ENCODE results near the gene ST3GAL3. TPM values are rescaled to one million over a fixed set of nuclear protein-coding genes. Genes with fewer than 3 reads are reported as not detected.

ST3GAL3 gene
- total RNA-seq, 1 donor from 2014 or later: 16.5 TPM

DNA sequence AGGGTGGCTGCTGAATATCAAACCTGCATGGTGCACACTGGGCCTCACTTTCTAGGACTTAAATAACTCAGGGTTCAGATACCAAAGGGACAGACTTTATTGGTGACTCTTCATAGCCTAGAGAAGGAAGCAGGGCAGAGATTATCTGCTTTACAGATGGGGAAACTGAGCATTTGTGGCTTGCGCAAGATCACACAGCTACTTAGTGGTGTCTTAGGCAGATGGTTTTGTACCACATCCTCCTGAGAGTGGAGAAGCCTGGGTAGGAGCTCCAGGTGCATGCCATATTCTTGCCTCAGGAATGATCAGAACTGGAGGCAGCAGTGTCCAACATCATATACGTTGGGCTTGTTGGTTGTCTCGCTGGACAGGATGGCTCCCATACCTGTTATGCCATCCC is 255.7 kb downstream of the ST3GAL3 start:
- H3K4me3 Mint-ChIP-seq (ENCODE audit: unreplicated experiment): no peak overlapping the region

DNA sequence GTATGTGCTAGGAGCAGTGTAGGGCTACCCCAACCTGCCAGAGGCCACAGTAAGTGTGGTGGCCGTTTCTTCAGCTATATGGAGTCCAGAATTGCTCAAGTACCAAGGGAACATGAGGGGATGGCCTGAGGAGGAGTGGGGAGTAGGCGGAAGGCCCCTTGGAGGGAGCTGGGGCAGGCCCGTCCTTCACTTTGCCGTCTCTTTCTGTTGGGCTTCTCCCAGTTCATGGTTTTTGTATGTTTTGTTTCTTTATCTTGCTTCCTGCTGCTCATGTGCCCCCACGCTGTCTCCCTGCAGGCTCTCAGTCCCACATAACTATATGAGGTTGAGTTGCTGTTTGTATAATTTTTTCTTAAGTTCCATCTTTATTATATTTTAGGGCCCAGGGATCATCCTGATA is 256.6 kb downstream of the ST3GAL3 start:
- Mint-ChIP-seq H3K9me3 (ENCODE audit: unreplicated experiment) (peaks cover 2% of the 10 kb centered on the region), H3K27me3 (ENCODE audit: unreplicated experiment) (peaks cover 2% of the 10 kb centered on the region)
- DNase-seq: no peak

More for the DNA sequence above, 255.7 kb downstream of the ST3GAL3 start:
- Mint-ChIP-seq H3K36me3 (ENCODE audit: unreplicated experiment) (no peaks in the 10 kb centered on the region), H3K27me3 (ENCODE audit: unreplicated experiment) (peaks cover under 1% of the 10 kb centered on the region), H3K4me1 (ENCODE audit: low read depth, unreplicated experiment) (no peaks in the 10 kb centered on the region), H3K27ac (ENCODE audit: unreplicated experiment) (no peak overlapping the region), H3K9me3 (ENCODE audit: unreplicated experiment) (peaks cover 3% of the 10 kb centered on the region)
- TF ChIP-seq, protein P1, sequence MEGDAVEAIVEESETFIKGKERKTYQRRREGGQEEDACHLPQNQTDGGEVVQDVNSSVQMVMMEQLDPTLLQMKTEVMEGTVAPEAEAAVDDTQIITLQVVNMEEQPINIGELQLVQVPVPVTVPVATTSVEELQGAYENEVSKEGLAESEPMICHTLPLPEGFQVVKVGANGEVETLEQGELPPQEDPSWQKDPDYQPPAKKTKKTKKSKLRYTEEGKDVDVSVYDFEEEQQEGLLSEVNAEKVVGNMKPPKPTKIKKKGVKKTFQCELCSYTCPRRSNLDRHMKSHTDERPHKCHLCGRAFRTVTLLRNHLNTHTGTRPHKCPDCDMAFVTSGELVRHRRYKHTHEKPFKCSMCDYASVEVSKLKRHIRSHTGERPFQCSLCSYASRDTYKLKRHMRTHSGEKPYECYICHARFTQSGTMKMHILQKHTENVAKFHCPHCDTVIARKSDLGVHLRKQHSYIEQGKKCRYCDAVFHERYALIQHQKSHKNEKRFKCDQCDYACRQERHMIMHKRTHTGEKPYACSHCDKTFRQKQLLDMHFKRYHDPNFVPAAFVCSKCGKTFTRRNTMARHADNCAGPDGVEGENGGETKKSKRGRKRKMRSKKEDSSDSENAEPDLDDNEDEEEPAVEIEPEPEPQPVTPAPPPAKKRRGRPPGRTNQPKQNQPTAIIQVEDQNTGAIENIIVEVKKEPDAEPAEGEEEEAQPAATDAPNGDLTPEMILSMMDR (IDR thresholded peaks at IDR 0.05; ENCODE audit: partially characterized antibody, unreplicated experiment): no peak
- no peak for DNase-seq

DNA sequence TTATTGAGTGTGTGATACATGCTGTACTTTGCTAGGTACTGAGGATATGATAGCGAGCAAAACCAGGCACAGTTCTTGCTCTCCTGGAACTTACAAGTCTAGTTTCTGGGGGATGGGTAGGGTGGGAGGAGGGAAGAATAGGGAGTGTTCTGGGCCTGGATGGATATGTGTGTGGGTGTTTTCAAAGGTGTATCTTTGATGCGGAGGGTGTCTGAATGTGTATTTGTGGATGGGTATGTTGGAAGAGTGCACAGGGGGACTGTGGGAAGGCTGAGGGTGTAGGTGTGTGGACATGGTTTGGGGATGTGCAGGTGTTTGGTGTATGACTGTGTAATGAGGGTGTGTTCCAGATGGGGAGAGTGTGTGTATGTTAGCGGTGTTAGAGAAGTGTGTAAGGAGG is 258.0 kb downstream of the ST3GAL3 start:
- TF ChIP-seq, protein P1 (IDR thresholded peaks at IDR 0.05; ENCODE audit: partially characterized antibody, unreplicated experiment): no peak
- H3K4me3 Mint-ChIP-seq (ENCODE audit: unreplicated experiment): no peak overlapping the region
- H3K36me3 Mint-ChIP-seq (ENCODE audit: unreplicated experiment): no peaks in the 10 kb centered on the region
- H3K9me3 Mint-ChIP-seq (ENCODE audit: unreplicated experiment): peaks cover 2% of the 10 kb centered on the region
- H3K27ac Mint-ChIP-seq (ENCODE audit: unreplicated experiment): no peak overlapping the region
- H3K27me3 Mint-ChIP-seq (ENCODE audit: unreplicated experiment): peaks cover 4% of the 10 kb centered on the region
- H3K4me1 Mint-ChIP-seq (ENCODE audit: low read depth, unreplicated experiment): no peaks in the 10 kb centered on the region
- no peak for DNase-seq

More for the DNA sequence above, 256.6 kb downstream of the ST3GAL3 start:
- TF ChIP-seq, protein P1 (IDR thresholded peaks at IDR 0.05; ENCODE audit: partially characterized antibody, unreplicated experiment): no peak
- H3K36me3 Mint-ChIP-seq (ENCODE audit: unreplicated experiment): no peaks in the 10 kb centered on the region
- no peak overlapping the region for H3K27ac Mint-ChIP-seq (ENCODE audit: unreplicated experiment)
- H3K4me1 Mint-ChIP-seq (ENCODE audit: low read depth, unreplicated experiment): no peaks in the 10 kb centered on the region
- H3K4me3 Mint-ChIP-seq (ENCODE audit: unreplicated experiment): no peak overlapping the region

DNA sequence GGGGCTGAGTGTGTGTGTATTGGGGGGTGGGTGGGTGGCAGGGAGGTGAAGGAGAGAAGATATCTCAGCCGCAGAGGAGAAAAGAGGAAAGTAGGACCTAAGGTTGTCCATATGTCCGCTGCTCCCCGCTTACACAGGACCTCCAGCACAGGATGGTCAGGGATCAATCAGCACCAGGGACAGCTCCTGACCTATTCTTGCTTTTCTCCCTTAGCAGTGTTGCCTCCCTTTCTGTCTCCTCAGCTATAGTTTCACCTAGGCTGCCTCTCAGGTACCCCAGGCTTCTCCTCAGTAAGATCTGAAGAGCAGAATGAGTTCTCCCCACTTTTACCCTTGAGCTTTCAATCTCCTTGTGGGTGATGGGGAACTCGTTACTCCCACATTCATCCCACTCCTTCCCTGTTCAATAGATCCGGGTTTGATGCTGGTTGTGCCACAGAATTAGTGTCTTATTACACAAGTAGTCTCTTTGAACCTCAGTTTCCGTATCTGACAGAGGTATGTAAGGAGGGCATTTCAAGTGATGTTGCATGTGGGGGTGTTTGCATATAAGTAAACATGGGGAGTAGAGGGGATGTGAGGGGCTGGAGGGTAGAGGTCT is 261.1 kb downstream of the ST3GAL3 start:
- no peaks in the 10 kb centered on the region for H3K36me3 Mint-ChIP-seq (ENCODE audit: unreplicated experiment)
- H3K4me1 Mint-ChIP-seq (ENCODE audit: low read depth, unreplicated experiment): peaks cover 3% of the 10 kb centered on the region

DNA sequence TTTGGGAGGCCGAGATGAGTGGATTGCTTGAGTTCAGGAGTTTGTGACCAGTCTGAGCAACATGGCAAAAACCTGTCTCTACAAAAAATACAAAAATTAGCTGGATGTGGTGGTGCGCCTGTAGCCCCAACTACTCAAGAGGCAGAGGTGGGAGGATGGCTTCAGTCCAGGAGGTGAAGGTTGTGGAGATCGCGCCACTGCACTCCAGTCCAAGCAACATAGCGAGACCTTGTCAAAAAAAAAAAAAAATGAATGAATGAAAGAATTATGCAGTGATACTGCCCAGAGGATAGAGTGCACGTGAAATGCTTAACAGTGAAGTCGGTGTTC is 262.0 kb downstream of the ST3GAL3 start:
- TF ChIP-seq, protein P1 (IDR thresholded peaks at IDR 0.05; ENCODE audit: partially characterized antibody, unreplicated experiment): no peak
- Mint-ChIP-seq H3K9me3 (ENCODE audit: unreplicated experiment) (peaks cover 11% of the 10 kb centered on the region), H3K27me3 (ENCODE audit: unreplicated experiment) (peaks cover 12% of the 10 kb centered on the region), H3K36me3 (ENCODE audit: unreplicated experiment) (no peaks in the 10 kb centered on the region), H3K4me1 (ENCODE audit: low read depth, unreplicated experiment) (peaks cover 6% of the 10 kb centered on the region), H3K27ac (ENCODE audit: unreplicated experiment) (no peak overlapping the region), H3K4me3 (ENCODE audit: unreplicated experiment) (peak overlapping the region; percentile 97)
- no peak for DNase-seq

More for the DNA sequence above, 261.1 kb downstream of the ST3GAL3 start:
- H3K27me3 Mint-ChIP-seq (ENCODE audit: unreplicated experiment): peaks cover 6% of the 10 kb centered on the region
- H3K4me3 Mint-ChIP-seq (ENCODE audit: unreplicated experiment): peak overlapping the region; percentile 51
- peaks cover 4% of the 10 kb centered on the region for H3K9me3 Mint-ChIP-seq (ENCODE audit: unreplicated experiment)
- no peak for DNase-seq
- H3K27ac Mint-ChIP-seq (ENCODE audit: unreplicated experiment): peak overlapping the region; percentile 3
- TF ChIP-seq, protein P1 (IDR thresholded peaks at IDR 0.05; ENCODE audit: partially characterized antibody, unreplicated experiment): no peak
